GM23338 (cell line): ENCODE data around the gene MTR. TPM values are rescaled to one million over a fixed set of nuclear protein-coding genes. Genes with fewer than 3 reads are reported as not detected.

Experiments used
- ATAC-seq: fragments of 200-7000 bp; cut with Tn5 transposase; 3 replicates; pipeline ENCODE4 v1.9.1; 2020
- DNase-seq: peaks from one replicate; pipeline ENCODE4 v3.0.0-alpha.2; 2015; ENCODE audit warnings: low spot score
- H2AFZ ChIP-seq: fragments of 200-600 bp; sonication (generic); 2 replicates; pipeline ENCODE4 v1.8.0; 2016; ENCODE audit warnings: antibody characterized with exemption, mild to moderate bottlenecking, moderate library complexity
- H3F3A ChIP-seq: fragments of 200-600 bp; sonication (generic); replicated peaks from 2 replicates; pipeline ENCODE4 v1.8.0; 2017; ENCODE audit warnings: antibody characterized with exemption, mixed run types, low read depth
- H3K27ac ChIP-seq: fragments of 200-600 bp; sonication (generic); 2 replicates; pipeline ENCODE4 v1.6.1; 2016; ENCODE audit warnings: low read depth
- H3K27me3 ChIP-seq: fragments of 200-600 bp; sonication (generic); 2 replicates; pipeline ENCODE4 v1.8.0; 2016; ENCODE audit warnings: mild to moderate bottlenecking, mixed run types, moderate library complexity; ENCODE audit not compliant: insufficient read depth
- H3K36me3 ChIP-seq: fragments of 200-600 bp; sonication (generic); 2 replicates; pipeline ENCODE4 v1.8.0; 2016; ENCODE audit warnings: mild to moderate bottlenecking; ENCODE audit not compliant: insufficient read depth
- H3K4me1 ChIP-seq: fragments of 200-600 bp; sonication (generic); 2 replicates; pipeline ENCODE4 v1.8.0; 2016; ENCODE audit warnings: mild to moderate bottlenecking, moderate library complexity; ENCODE audit not compliant: insufficient read depth
- H3K4me2 ChIP-seq: fragments of 200-600 bp; sonication (generic); 2 replicates; pipeline ENCODE4 v1.7.1; 2017; ENCODE audit warnings: mixed run types
- H3K4me3 ChIP-seq: fragments of 200-600 bp; sonication (generic); 2 replicates; pipeline ENCODE4 v1.6.1; 2016; ENCODE audit warnings: mixed run types
- H3K79me2 ChIP-seq: fragments of 200-600 bp; sonication (generic); replicated peaks from 2 replicates; pipeline ENCODE4 v1.8.0; 2017; ENCODE audit warnings: mild to moderate bottlenecking; ENCODE audit not compliant: insufficient read depth
- H3K9me2 ChIP-seq: fragments of 200-600 bp; sonication (generic); 2 replicates; pipeline ENCODE4 v1.8.0; 2017; ENCODE audit not compliant: insufficient read depth
- H4K20me1 ChIP-seq: fragments of 200-600 bp; sonication (generic); replicated peaks from 2 replicates; pipeline ENCODE4 v1.8.0; 2017; ENCODE audit warnings: mild to moderate bottlenecking; ENCODE audit not compliant: insufficient read depth
- H3K27ac Mint-ChIP-seq: 2 replicates; pipeline ENCODE4 v1.8.0; 2020; ENCODE audit warnings: inconsistent platforms, mild to moderate bottlenecking, moderate library complexity, mixed read lengths
- H3K27me3 Mint-ChIP-seq: 3 replicates; pipeline ENCODE4 v1.8.0; 2022; ENCODE audit warnings: low read depth, mild to moderate bottlenecking, moderate library complexity, mixed read lengths, inconsistent platforms; ENCODE audit not compliant: insufficient read depth, poor library complexity
- H3K36me3 Mint-ChIP-seq: 3 replicates; pipeline ENCODE4 v1.8.0; 2021; ENCODE audit warnings: low read depth, mild to moderate bottlenecking, inconsistent platforms, moderate library complexity, mixed read lengths
- H3K4me1 Mint-ChIP-seq: 3 replicates; pipeline ENCODE4 v1.8.0; 2020; ENCODE audit warnings: mild to moderate bottlenecking, inconsistent platforms, mixed read lengths
- H3K4me3 Mint-ChIP-seq: 3 replicates; pipeline ENCODE4 v1.8.0; 2021; ENCODE audit warnings: moderate library complexity, mild to moderate bottlenecking, inconsistent platforms, mixed read lengths
- H3K9me3 Mint-ChIP-seq: 3 replicates; pipeline ENCODE4 v1.8.0; 2020; ENCODE audit warnings: moderate library complexity, mild to moderate bottlenecking, inconsistent platforms, mixed read lengths
- CREB1 ChIP-seq: fragments of 250-450 bp; sonication (Bioruptor Pico); IDR thresholded peaks from 2 replicates; pipeline ENCODE4 v1.5.0; 2020; ENCODE audit warnings: low read depth, mild to moderate bottlenecking, moderate library complexity
- EZH2 ChIP-seq: fragments of 200-600 bp; sonication (generic); IDR thresholded peaks from one replicate; pipeline ENCODE4 v1.8.0; 2017; ENCODE audit warnings: antibody characterized with exemption, mild to moderate bottlenecking, low read depth; ENCODE audit not compliant: unreplicated experiment
- EZH2phosphoT487 ChIP-seq: fragments of 200-600 bp; sonication (generic); IDR thresholded peaks from one replicate; pipeline ENCODE4 v1.8.1; 2018; ENCODE audit warnings: antibody characterized with exemption; ENCODE audit not compliant: unreplicated experiment
- NANOG ChIP-seq: IDR thresholded peaks from 2 replicates; pipeline ENCODE4 v1.6.1; 2016; ENCODE audit warnings: antibody characterized with exemption, borderline replicate concordance
- POLR2AphosphoS5 ChIP-seq: IDR thresholded peaks from 2 replicates; pipeline ENCODE4 v1.6.1; 2016; ENCODE audit warnings: antibody characterized with exemption, low read depth
- polyA plus RNA-seq: library from polyadenylated mRNA; unstranded; fragments of >200 nt; fragmentation: Nextera tagmentation; extraction: Ambion mirVana; gene quantifications from 2 replicates; pipeline ENCODE4 v1.2.1, GENCODE V29; 2016
- total RNA-seq: library from RNA; depleted of rRNA; stranded (reverse); fragments of >200 nt; shearing (Covaris generic); gene quantifications from 2 replicates; pipeline ENCODE4 v1.2.3, GENCODE V29; 2014
- TF ChIP-seq, protein P1 (sequence below): fragments of 250-450 bp; sonication (Bioruptor Pico); IDR thresholded peaks from 2 replicates; pipeline ENCODE4 v1.5.0; 2020; ENCODE audit warnings: mild to moderate bottlenecking, moderate library complexity
- TF ChIP-seq, protein P2 (sequence below), 2 experiments: fragments of 200-600 bp in 1 of 2; sonication (generic) in 1 of 2; conservative IDR thresholded peaks; 2 replicates each; pipeline versions ENCODE4 v1.5.1 to v1.6.1; 2016 to 2017; ENCODE audit warnings: antibody characterized with exemption in 2 of 2, low read depth in 2 of 2, mild to moderate bottlenecking in 2 of 2, moderate library complexity in 1 of 2
- TF ChIP-seq, protein P3 (sequence below): IDR thresholded peaks from one replicate; pipeline ENCODE4 v1.6.1; 2018; ENCODE audit warnings: antibody characterized with exemption; ENCODE audit not compliant: unreplicated experiment

The MTR gene
- total and polyA plus RNA-seq, 2 experiments from 2014 or later: 6.4 to 20.0 TPM

DNA sequence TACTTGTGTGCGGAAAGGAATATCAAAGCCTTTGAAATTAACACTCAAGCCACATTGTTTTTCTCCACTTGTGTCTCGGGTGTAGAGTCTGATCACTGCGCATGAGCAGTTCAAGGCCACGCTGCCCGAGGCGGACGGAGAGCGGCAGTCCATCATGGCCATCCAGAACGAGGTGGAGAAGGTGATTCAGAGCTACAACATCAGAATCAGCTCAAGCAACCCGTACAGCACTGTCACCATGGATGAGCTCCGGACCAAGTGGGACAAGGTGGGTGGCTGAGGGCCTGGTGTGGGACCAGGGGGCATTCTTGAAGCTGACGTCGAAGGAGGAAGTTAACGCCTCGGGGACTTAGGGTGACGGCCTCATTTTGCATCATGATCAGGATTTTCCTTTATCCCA is 43.7 kb upstream of the MTR start (continued):
- TF ChIP-seq, protein P1, sequence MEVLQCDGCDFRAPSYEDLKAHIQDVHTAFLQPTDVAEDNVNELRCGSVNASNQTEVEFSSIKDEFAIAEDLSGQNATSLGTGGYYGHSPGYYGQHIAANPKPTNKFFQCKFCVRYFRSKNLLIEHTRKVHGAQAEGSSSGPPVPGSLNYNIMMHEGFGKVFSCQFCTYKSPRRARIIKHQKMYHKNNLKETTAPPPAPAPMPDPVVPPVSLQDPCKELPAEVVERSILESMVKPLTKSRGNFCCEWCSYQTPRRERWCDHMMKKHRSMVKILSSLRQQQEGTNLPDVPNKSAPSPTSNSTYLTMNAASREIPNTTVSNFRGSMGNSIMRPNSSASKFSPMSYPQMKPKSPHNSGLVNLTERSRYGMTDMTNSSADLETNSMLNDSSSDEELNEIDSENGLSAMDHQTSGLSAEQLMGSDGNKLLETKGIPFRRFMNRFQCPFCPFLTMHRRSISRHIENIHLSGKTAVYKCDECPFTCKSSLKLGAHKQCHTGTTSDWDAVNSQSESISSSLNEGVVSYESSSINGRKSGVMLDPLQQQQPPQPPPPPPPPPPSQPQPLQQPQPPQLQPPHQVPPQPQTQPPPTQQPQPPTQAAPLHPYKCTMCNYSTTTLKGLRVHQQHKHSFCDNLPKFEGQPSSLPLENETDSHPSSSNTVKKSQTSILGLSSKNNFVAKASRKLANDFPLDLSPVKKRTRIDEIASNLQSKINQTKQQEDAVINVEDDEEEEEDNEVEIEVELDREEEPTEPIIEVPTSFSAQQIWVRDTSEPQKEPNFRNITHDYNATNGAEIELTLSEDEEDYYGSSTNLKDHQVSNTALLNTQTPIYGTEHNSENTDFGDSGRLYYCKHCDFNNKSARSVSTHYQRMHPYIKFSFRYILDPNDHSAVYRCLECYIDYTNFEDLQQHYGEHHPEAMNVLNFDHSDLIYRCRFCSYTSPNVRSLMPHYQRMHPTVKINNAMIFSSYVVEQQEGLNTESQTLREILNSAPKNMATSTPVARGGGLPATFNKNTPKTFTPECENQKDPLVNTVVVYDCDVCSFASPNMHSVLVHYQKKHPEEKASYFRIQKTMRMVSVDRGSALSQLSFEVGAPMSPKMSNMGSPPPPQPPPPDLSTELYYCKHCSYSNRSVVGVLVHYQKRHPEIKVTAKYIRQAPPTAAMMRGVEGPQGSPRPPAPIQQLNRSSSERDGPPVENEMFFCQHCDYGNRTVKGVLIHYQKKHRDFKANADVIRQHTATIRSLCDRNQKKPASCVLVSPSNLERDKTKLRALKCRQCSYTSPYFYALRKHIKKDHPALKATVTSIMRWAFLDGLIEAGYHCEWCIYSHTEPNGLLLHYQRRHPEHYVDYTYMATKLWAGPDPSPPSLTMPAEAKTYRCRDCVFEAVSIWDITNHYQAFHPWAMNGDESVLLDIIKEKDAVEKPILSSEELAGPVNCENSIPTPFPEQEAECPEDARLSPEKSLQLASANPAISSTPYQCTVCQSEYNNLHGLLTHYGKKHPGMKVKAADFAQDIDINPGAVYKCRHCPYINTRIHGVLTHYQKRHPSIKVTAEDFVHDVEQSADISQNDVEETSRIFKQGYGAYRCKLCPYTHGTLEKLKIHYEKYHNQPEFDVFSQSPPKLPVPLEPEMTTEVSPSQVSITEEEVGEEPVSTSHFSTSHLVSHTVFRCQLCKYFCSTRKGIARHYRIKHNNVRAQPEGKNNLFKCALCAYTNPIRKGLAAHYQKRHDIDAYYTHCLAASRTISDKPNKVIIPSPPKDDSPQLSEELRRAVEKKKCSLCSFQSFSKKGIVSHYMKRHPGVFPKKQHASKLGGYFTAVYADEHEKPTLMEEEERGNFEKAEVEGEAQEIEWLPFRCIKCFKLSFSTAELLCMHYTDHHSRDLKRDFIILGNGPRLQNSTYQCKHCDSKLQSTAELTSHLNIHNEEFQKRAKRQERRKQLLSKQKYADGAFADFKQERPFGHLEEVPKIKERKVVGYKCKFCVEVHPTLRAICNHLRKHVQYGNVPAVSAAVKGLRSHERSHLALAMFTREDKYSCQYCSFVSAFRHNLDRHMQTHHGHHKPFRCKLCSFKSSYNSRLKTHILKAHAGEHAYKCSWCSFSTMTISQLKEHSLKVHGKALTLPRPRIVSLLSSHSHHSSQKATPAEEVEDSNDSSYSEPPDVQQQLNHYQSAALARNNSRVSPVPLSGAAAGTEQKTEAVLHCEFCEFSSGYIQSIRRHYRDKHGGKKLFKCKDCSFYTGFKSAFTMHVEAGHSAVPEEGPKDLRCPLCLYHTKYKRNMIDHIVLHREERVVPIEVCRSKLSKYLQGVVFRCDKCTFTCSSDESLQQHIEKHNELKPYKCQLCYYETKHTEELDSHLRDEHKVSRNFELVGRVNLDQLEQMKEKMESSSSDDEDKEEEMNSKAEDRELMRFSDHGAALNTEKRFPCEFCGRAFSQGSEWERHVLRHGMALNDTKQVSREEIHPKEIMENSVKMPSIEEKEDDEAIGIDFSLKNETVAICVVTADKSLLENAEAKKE (CRISPR knock-in tag): no peak
- TF ChIP-seq EZH2phosphoT487: no peak
- TF ChIP-seq, protein P2, sequence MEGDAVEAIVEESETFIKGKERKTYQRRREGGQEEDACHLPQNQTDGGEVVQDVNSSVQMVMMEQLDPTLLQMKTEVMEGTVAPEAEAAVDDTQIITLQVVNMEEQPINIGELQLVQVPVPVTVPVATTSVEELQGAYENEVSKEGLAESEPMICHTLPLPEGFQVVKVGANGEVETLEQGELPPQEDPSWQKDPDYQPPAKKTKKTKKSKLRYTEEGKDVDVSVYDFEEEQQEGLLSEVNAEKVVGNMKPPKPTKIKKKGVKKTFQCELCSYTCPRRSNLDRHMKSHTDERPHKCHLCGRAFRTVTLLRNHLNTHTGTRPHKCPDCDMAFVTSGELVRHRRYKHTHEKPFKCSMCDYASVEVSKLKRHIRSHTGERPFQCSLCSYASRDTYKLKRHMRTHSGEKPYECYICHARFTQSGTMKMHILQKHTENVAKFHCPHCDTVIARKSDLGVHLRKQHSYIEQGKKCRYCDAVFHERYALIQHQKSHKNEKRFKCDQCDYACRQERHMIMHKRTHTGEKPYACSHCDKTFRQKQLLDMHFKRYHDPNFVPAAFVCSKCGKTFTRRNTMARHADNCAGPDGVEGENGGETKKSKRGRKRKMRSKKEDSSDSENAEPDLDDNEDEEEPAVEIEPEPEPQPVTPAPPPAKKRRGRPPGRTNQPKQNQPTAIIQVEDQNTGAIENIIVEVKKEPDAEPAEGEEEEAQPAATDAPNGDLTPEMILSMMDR (conservative IDR thresholded peaks at IDR 0.05; ENCODE audit: low read depth in 2 of 2): no peak
- no peak for TF ChIP-seq NANOG

DNA sequence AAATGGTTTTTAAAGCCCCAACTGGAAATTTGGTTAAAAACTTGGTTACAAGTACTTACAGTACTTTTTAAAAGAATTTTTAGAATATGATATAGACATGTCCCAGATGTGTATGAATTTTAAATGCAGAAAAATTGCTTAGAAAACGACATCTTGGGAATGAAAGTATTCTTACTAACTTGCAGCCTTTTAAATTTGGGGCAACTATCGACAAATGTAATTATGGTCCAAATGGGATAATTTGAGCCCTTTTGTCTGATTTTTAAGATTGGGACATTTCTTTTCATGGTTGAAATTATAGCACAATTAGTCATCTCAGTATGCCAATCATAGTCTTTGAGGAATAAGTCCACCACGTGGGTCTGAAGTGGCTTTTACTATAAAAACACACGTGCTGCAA is 43.2 kb upstream of the MTR start:
- Histone ChIP-seq H3K27me3 (no peaks in the 10 kb centered on the region), H4K20me1 (no peaks in the 10 kb centered on the region), H2AFZ (no peak overlapping the region), H3F3A (no peaks in the 10 kb centered on the region), H3K4me2 (no peak overlapping the region), H3K27ac (no peak overlapping the region), H3K36me3 (no peaks in the 10 kb centered on the region; the same call in 1 of the 2 replicates), H3K79me2 (no peaks in the 10 kb centered on the region), H3K9me2 (no peaks in the 10 kb centered on the region), H3K4me3 (no peak overlapping the region), H3K4me1 (no peaks in the 10 kb centered on the region)
- DNase-seq (no peak), ATAC-seq (no peak)
- H3K9me3 Mint-ChIP-seq: no peaks in the 10 kb centered on the region
- no peak overlapping the region for H3K4me3 Mint-ChIP-seq
- peaks cover 3% of the 10 kb centered on the region for H3K27me3 Mint-ChIP-seq
- H3K4me1 Mint-ChIP-seq: no peaks in the 10 kb centered on the region
- no peak overlapping the region for H3K27ac Mint-ChIP-seq
- H3K36me3 Mint-ChIP-seq: 0 out of 3 replicates have a peak, but pooled peaks cover 3% of the 10 kb centered on the region
- TF ChIP-seq, protein P3, sequence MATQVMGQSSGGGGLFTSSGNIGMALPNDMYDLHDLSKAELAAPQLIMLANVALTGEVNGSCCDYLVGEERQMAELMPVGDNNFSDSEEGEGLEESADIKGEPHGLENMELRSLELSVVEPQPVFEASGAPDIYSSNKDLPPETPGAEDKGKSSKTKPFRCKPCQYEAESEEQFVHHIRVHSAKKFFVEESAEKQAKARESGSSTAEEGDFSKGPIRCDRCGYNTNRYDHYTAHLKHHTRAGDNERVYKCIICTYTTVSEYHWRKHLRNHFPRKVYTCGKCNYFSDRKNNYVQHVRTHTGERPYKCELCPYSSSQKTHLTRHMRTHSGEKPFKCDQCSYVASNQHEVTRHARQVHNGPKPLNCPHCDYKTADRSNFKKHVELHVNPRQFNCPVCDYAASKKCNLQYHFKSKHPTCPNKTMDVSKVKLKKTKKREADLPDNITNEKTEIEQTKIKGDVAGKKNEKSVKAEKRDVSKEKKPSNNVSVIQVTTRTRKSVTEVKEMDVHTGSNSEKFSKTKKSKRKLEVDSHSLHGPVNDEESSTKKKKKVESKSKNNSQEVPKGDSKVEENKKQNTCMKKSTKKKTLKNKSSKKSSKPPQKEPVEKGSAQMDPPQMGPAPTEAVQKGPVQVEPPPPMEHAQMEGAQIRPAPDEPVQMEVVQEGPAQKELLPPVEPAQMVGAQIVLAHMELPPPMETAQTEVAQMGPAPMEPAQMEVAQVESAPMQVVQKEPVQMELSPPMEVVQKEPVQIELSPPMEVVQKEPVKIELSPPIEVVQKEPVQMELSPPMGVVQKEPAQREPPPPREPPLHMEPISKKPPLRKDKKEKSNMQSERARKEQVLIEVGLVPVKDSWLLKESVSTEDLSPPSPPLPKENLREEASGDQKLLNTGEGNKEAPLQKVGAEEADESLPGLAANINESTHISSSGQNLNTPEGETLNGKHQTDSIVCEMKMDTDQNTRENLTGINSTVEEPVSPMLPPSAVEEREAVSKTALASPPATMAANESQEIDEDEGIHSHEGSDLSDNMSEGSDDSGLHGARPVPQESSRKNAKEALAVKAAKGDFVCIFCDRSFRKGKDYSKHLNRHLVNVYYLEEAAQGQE: no peak
- no peak for TF ChIP-seq CREB1 (CRISPR knock-in tag)
- TF ChIP-seq EZH2: no peak
- no peak for TF ChIP-seq POLR2AphosphoS5
